Liver (tissue), 9 donors: ENCODE results near the gene CACHD1. TPM values are rescaled to one million over a fixed set of nuclear protein-coding genes. Genes with fewer than 3 reads are reported as not detected.

Experiments used
- DNase-seq: peaks from one replicate; pipeline ENCODE4 v3.0.0-alpha.2; 2017; ENCODE audit warnings: low spot score
- H3K27ac ChIP-seq, 2 donors: one replicate each; pipeline ENCODE4 v1.7.0; 2013; ENCODE audit warnings: inconsistent platforms in 2 of 2, low read length in 2 of 2, control low read depth in 1 of 2, low read depth in 1 of 2, mild to moderate bottlenecking in 1 of 2
- H3K27me3 ChIP-seq, 4 donors: one replicate each; pipeline versions ENCODE4 v1.6.1 to v1.7.0; 2013; ENCODE audit warnings: low read length in 3 of 4, inconsistent platforms in 1 of 4, mild to moderate bottlenecking in 1 of 4, moderate library complexity in 1 of 4; ENCODE audit not compliant: control insufficient read depth in 4 of 4, insufficient read depth in 4 of 4
- H3K36me3 ChIP-seq, 4 donors: one replicate each; pipeline versions ENCODE4 v1.6.1 to v1.7.0; 2013; ENCODE audit warnings: low read length in 3 of 4, mild to moderate bottlenecking in 3 of 4, low read depth in 1 of 4, moderate library complexity in 1 of 4; ENCODE audit not compliant: control insufficient read depth in 4 of 4, insufficient read depth in 3 of 4
- H3K4me1 ChIP-seq, 4 donors: one replicate each; pipeline versions ENCODE4 v1.6.1 to v1.7.0; 2013; ENCODE audit warnings: low read length in 3 of 4, mild to moderate bottlenecking in 3 of 4, moderate library complexity in 1 of 4; ENCODE audit not compliant: control insufficient read depth in 4 of 4, insufficient read depth in 4 of 4
- H3K4me3 ChIP-seq, 3 donors: one replicate each; pipeline versions ENCODE4 v1.6.1 to v1.7.0; 2013; ENCODE audit warnings: low read length in 3 of 3, control low read depth in 1 of 3, low read depth in 1 of 3, mild to moderate bottlenecking in 1 of 3
- H3K9ac ChIP-seq, 2 donors: one replicate each; pipeline ENCODE4 v1.7.0; 2013; ENCODE audit warnings: low read length in 2 of 2, mild to moderate bottlenecking in 2 of 2, moderate library complexity in 2 of 2, control low read depth in 1 of 2, low read depth in 1 of 2
- H3K9me3 ChIP-seq, 4 donors: one replicate each; pipeline versions ENCODE4 v1.6.1 to v1.7.0; 2013; ENCODE audit warnings: low read length in 3 of 4; ENCODE audit not compliant: control insufficient read depth in 4 of 4
- ATF3 ChIP-seq: IDR thresholded peaks from 2 replicates; pipeline ENCODE4 v1.6.1; 2016; ENCODE audit warnings: antibody characterized with exemption
- CTCF ChIP-seq: fragments of 150-350 bp; IDR thresholded peaks from 2 replicates; pipeline ENCODE4 v1.5.1; 2017; ENCODE audit warnings: improper control_type of control experiment, low read depth, low read length; ENCODE audit not compliant: missing input control
- EGR1 ChIP-seq, 2 donors: IDR thresholded peaks; 2 replicates each; pipeline ENCODE4 v1.6.1; 2016 to 2018; ENCODE audit warnings: antibody characterized with exemption in 2 of 2, low read depth in 2 of 2
- FOXA1 ChIP-seq: IDR thresholded peaks from 2 replicates; pipeline ENCODE4 v1.6.1; 2016; ENCODE audit warnings: antibody characterized with exemption
- FOXA2 ChIP-seq: IDR thresholded peaks from 2 replicates; pipeline ENCODE4 v1.6.1; 2016; ENCODE audit warnings: antibody characterized with exemption
- GABPA ChIP-seq, 2 donors: IDR thresholded peaks in 1 of 2; conservative IDR thresholded peaks in 1 of 2; 2 replicates each; pipeline ENCODE4 v1.6.1; 2016; ENCODE audit warnings: antibody characterized with exemption in 2 of 2, mild to moderate bottlenecking in 1 of 2, moderate library complexity in 1 of 2
- HNF4A ChIP-seq, 2 donors: conservative IDR thresholded peaks; 2 replicates each; pipeline ENCODE4 v1.6.1; 2016; ENCODE audit warnings: antibody characterized with exemption in 2 of 2, mild to moderate bottlenecking in 2 of 2
- HNF4G ChIP-seq: IDR thresholded peaks from 2 replicates; pipeline ENCODE4 v1.6.1; 2016; ENCODE audit warnings: antibody characterized with exemption
- JUND ChIP-seq, 2 donors: IDR thresholded peaks; 2 replicates each; pipeline ENCODE4 v1.6.1; 2016; ENCODE audit warnings: antibody characterized with exemption in 2 of 2
- NR2F2 ChIP-seq: IDR thresholded peaks from 2 replicates; pipeline ENCODE4 v1.6.1; 2016; ENCODE audit warnings: antibody characterized with exemption
- RAD21 ChIP-seq, 2 donors: IDR thresholded peaks; 2 replicates each; pipeline ENCODE4 v1.6.1; 2016; ENCODE audit warnings: antibody characterized with exemption in 2 of 2, mild to moderate bottlenecking in 2 of 2
- RXRA ChIP-seq, 2 donors: IDR thresholded peaks; 2 replicates each; pipeline ENCODE4 v1.6.1; 2017 to 2018; ENCODE audit warnings: antibody characterized with exemption in 2 of 2, mild to moderate bottlenecking in 1 of 2
- SP1 ChIP-seq: IDR thresholded peaks from 2 replicates; pipeline ENCODE4 v1.6.1; 2018; ENCODE audit warnings: antibody characterized with exemption, mild to moderate bottlenecking
- TAF1 ChIP-seq: conservative IDR thresholded peaks from 2 replicates; pipeline ENCODE4 v1.6.1; 2016; ENCODE audit warnings: antibody characterized with exemption, mild to moderate bottlenecking
- YY1 ChIP-seq: IDR thresholded peaks from 2 replicates; pipeline ENCODE4 v1.6.1; 2016; ENCODE audit warnings: antibody characterized with exemption, mild to moderate bottlenecking
- WGBS: extraction: QIAGEN DNeasy Blood & Tissue Kit; methylation state at CpG from one replicate; pipeline ENCODE4 v1.1.7; 2013; 5-methylcytosine and 5-hydroxymethylcytosine counted together
- polyA plus RNA-seq, 2 donors: library from polyadenylated mRNA; stranded (reverse) in 1 of 2; unstranded in 1 of 2; fragments of 200-250 nt in 1 of 2; fragments of >200 nt in 1 of 2; fragmentation: Nextera tagmentation in 1 of 2; extraction: Ambion mirVana in 1 of 2; gene quantifications; one replicate each; pipeline versions ENCODE4 v1.2.1 to v1.2.3, GENCODE V29; 2013 to 2015
- total RNA-seq, 2 donors: library from RNA; depleted of rRNA; stranded (reverse); fragments of >200 nt; gene quantifications; one replicate each; pipeline ENCODE4 v1.2.3, GENCODE V29; 2014
- TF ChIP-seq, protein P1 (sequence below): IDR thresholded peaks from 2 replicates; pipeline ENCODE4 v1.6.1; 2016; ENCODE audit warnings: antibody characterized with exemption
- TF ChIP-seq, protein P2 (sequence below): IDR thresholded peaks from 2 replicates; pipeline ENCODE4 v1.6.1; 2016; ENCODE audit warnings: antibody characterized with exemption, mild to moderate bottlenecking
- TF ChIP-seq, protein P3 (sequence below): IDR thresholded peaks from 2 replicates; pipeline ENCODE4 v1.6.1; 2016; ENCODE audit warnings: antibody characterized with exemption
- donor health status: healthy.
- donor health status: healthy.
- donor health status: healthy.
- donor health status: healthy.
- donor health status: healthy.

The CACHD1 gene
- total and polyA plus RNA-seq, 4 donors = 0.68 to 4.2 (median 2.3) TPM

DNA sequence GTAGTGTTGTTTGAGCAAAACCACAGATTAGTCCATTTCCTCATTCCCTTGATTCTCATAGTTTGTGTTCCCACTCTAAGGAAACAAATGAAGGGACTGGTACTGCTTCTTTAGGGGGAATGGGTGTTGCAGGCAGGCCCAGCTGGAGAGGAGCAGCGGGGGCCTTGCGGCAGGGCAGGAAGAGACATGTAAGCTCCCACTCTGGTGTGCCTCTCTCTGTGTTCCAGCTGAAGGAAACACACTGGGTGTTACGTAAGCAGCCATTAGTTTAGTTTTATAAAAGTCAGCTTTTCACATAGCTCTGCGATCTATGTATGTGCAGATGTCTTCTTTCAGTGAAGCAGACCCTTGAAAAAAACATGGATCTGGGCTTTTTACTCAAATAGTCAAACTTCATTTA, 99.5 kb downstream of the CACHD1 start:
- no peak for TF ChIP-seq FOXA1
- no peak for TF ChIP-seq FOXA2
- TF ChIP-seq RAD21 (IDR thresholded peaks at IDR 0.05) = no peak
- TF ChIP-seq JUND (IDR thresholded peaks at IDR 0.05) = no peak
- no peak for TF ChIP-seq RXRA (IDR thresholded peaks at IDR 0.05)
- TF ChIP-seq YY1 = no peak
- TF ChIP-seq, protein P1, sequence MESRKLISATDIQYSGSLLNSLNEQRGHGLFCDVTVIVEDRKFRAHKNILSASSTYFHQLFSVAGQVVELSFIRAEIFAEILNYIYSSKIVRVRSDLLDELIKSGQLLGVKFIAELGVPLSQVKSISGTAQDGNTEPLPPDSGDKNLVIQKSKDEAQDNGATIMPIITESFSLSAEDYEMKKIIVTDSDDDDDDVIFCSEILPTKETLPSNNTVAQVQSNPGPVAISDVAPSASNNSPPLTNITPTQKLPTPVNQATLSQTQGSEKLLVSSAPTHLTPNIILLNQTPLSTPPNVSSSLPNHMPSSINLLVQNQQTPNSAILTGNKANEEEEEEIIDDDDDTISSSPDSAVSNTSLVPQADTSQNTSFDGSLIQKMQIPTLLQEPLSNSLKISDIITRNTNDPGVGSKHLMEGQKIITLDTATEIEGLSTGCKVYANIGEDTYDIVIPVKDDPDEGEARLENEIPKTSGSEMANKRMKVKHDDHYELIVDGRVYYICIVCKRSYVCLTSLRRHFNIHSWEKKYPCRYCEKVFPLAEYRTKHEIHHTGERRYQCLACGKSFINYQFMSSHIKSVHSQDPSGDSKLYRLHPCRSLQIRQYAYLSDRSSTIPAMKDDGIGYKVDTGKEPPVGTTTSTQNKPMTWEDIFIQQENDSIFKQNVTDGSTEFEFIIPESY = no peak
- TF ChIP-seq NR2F2 = no peak
- TF ChIP-seq, protein P2, sequence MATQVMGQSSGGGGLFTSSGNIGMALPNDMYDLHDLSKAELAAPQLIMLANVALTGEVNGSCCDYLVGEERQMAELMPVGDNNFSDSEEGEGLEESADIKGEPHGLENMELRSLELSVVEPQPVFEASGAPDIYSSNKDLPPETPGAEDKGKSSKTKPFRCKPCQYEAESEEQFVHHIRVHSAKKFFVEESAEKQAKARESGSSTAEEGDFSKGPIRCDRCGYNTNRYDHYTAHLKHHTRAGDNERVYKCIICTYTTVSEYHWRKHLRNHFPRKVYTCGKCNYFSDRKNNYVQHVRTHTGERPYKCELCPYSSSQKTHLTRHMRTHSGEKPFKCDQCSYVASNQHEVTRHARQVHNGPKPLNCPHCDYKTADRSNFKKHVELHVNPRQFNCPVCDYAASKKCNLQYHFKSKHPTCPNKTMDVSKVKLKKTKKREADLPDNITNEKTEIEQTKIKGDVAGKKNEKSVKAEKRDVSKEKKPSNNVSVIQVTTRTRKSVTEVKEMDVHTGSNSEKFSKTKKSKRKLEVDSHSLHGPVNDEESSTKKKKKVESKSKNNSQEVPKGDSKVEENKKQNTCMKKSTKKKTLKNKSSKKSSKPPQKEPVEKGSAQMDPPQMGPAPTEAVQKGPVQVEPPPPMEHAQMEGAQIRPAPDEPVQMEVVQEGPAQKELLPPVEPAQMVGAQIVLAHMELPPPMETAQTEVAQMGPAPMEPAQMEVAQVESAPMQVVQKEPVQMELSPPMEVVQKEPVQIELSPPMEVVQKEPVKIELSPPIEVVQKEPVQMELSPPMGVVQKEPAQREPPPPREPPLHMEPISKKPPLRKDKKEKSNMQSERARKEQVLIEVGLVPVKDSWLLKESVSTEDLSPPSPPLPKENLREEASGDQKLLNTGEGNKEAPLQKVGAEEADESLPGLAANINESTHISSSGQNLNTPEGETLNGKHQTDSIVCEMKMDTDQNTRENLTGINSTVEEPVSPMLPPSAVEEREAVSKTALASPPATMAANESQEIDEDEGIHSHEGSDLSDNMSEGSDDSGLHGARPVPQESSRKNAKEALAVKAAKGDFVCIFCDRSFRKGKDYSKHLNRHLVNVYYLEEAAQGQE = no peak
- TF ChIP-seq ATF3 = no peak
- TF ChIP-seq HNF4A (conservative IDR thresholded peaks at IDR 0.05) = no peak
- no peak for TF ChIP-seq HNF4G
- TF ChIP-seq, protein P3, sequence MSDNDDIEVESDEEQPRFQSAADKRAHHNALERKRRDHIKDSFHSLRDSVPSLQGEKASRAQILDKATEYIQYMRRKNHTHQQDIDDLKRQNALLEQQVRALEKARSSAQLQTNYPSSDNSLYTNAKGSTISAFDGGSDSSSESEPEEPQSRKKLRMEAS = no peak
- TF ChIP-seq TAF1 = no peak
- H3K27me3 ChIP-seq = no peaks in the 10 kb centered on the region
- no peaks in the 10 kb centered on the region for H3K4me1 ChIP-seq
- DNase-seq = no peak
- H3K9ac ChIP-seq = no peak overlapping the region
- no peaks in the 10 kb centered on the region for H3K9me3 ChIP-seq
- H3K36me3 ChIP-seq = no peaks in the 10 kb centered on the region
- H3K27ac ChIP-seq = no peak overlapping the region
- 85% methylated on average over 4 of the region's 4 CpGs for WGBS
- H3K4me3 ChIP-seq = no peak overlapping the region

- H3K27ac ChIP-seq = no peak overlapping the region
- 98% methylated on average over 6 of the region's 6 CpGs for WGBS
- H3K9me3 ChIP-seq = no peaks in the 10 kb centered on the region
- TF ChIP-seq FOXA2 (no peak), RXRA (IDR thresholded peaks at IDR 0.05) (no peak), RAD21 (IDR thresholded peaks at IDR 0.05) (no peak), ATF3 (no peak), SP1 (no peak), HNF4G (no peak), NR2F2 (no peak), JUND (IDR thresholded peaks at IDR 0.05) (no peak), YY1 (no peak), GABPA (IDR thresholded peaks at IDR 0.05 in 1 of 2, conservative IDR thresholded peaks at IDR 0.05 in 1 of 2) (no peak), CTCF (no peak), EGR1 (IDR thresholded peaks at IDR 0.05; ENCODE audit: low read depth in 2 of 2) (no peak), TAF1 (no peak), HNF4A (conservative IDR thresholded peaks at IDR 0.05) (no peak)
- TF ChIP-seq, protein P3 = no peak
- no peak for DNase-seq
- H3K4me1 ChIP-seq = no peaks in the 10 kb centered on the region
- H3K27me3 ChIP-seq = no peaks in the 10 kb centered on the region
- H3K4me3 ChIP-seq = no peak overlapping the region
- no peaks in the 10 kb centered on the region for H3K36me3 ChIP-seq
- H3K9ac ChIP-seq = no peak overlapping the region
Measured at GRCh38 chr1:64570267-64570855, 100.4 kb downstream of the CACHD1 start.
